Pancreas (tissue), 10 donors: ENCODE measurements around the gene ZFAND2A. TPM values are rescaled to one million over a fixed set of nuclear protein-coding genes. Genes with fewer than 3 reads are reported as not detected.

Experiments
- ATAC-seq, 4 donors: fragments of 200-7000 bp; cut with Tn5 transposase; one replicate each; pipeline versions ENCODE4 v1.8.0 to v1.9.1; 2020; ENCODE audit warnings: mild to moderate bottlenecking in 4 of 4, moderate library complexity in 4 of 4
- DNase-seq, 6 donors: peaks; one replicate each; pipeline ENCODE4 v3.0.0-alpha.2; 2020
- FAIRE-seq: peaks from 2 replicates; lab custom pipeline; 2012; peaks lifted over from hg19 to GRCh38; lab: Jason Lieb, UNC
- H3K27ac ChIP-seq, 4 donors: fragments of 200-600 bp; sonication (generic); 1 replicate in 3 of 4; 2 replicates in 1 of 4; pipeline versions ENCODE4 v1.5.0 to v1.8.0; 2020
- H3K27me3 ChIP-seq, 4 donors: fragments of 200-600 bp; one replicate each; pipeline ENCODE4 v1.8.0; 2021
- H3K36me3 ChIP-seq, 3 donors: fragments of 200-600 bp; sonication (generic) in 1 of 3; one replicate each; pipeline versions ENCODE4 v1.5.0 to v1.8.0; 2020 to 2021
- H3K4me1 ChIP-seq, 3 donors: fragments of 200-600 bp; one replicate each; pipeline ENCODE4 v1.8.0; 2021
- H3K4me3 ChIP-seq, 4 donors: fragments of 200-600 bp; sonication (generic) in 2 of 4; one replicate each; pipeline versions ENCODE4 v1.5.0 to v1.8.0; 2020 to 2021
- H3K9me3 ChIP-seq, 4 donors: fragments of 200-600 bp; one replicate each; pipeline ENCODE4 v1.8.0; 2021
- CTCF ChIP-seq, 4 donors: fragments of 200-600 bp; sonication (generic) in 3 of 4; IDR thresholded peaks; one replicate each; pipeline versions ENCODE4 v1.5.0 to v1.8.0; 2021; ENCODE audit warnings: antibody characterized with exemption in 4 of 4
- WGBS, 2 donors: extraction: QIAGEN DNeasy Blood & Tissue Kit; methylation state at CpG; one replicate each; pipeline ENCODE4 v1.1.7; 2013; 5-methylcytosine and 5-hydroxymethylcytosine counted together
- intact Hi-C, 3 donors: fragments of 100-400 bp; cut with DNase I; formaldehyde crosslinking; loops; one replicate each; pipeline versions ENCODE4 v1.11.1 to v1.14.2; 2022
- polyA plus RNA-seq, 2 donors: library from polyadenylated mRNA; stranded (reverse); fragments of 200-250 nt; gene quantifications; one replicate each; pipeline ENCODE4 v1.2.3, GENCODE V29; 2013
- total RNA-seq, 6 donors: library from RNA; stranded (reverse); fragmentation: NEBNext Ultra II Directional in 4 of 6; extraction: Animal tissue kit (Norgen Biotek cat#: 25700) in 4 of 6; gene quantifications; one replicate each; pipeline versions ENCODE4 v1.2.1 to v1.2.4, GENCODE V29; 2021 to 2023
- donor health status: healthy with polysubstance abuse.
- donor health status: DM: no; HTN: no; CAD: no; lungs with moderate emphysema.
- donor health status: DM: no; HTN: no; CAD: no.
- donor health status: control.
- donor health status: control.
- donor health status: Bipolar disorder and iron deficiency.
- donor health status: DM: yes; HTN: yes; CAD: no.
- donor health status: DM: no; HTN: no; CAD: no.
- donor health status: DM: no; HTN: no; CAD: no.
- donor health status: DM: yes; HTN: yes; CAD: no.

ZFAND2A gene
- total and polyA plus RNA-seq, 8 donors, result 6.1 to 35.0 (median 15.3) TPM

GRCh38 chr7:1193593-1194424 lies 33.8 kb upstream of the ZFAND2A start:
- peak in 3 of 4 donors; percentile 14 to 29 (median 25) for TF ChIP-seq CTCF (IDR thresholded peaks at IDR 0.05)

DNA sequence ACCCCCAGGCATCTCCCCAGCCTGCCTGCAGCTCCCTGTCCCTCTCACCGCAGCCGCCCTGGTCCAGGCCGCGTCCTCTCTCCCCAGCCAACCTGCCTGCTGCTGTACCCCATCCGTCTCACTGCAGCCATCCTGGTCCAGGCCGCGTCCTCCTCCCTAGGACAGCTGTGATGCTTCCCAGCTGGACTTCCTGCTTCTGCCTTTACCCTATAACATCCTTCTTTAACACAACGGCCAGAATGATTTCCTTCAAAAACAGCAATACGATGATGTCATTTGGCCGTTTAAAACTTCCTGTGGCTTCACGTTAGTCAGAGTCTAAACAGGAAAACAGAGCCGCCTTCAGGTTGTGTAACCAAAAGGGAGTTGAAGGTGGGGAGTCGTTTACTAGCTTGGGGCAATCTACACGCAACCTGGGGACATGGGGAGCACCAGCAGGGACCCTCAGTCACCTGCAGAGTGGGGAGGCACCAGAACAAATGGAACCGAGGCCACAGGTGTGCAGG lies 32.2 kb upstream of the ZFAND2A start:
- H3K4me1 ChIP-seq, result no peaks in the 10 kb centered on the region
- H3K4me3 ChIP-seq, result no peak overlapping the region
- TF ChIP-seq CTCF (IDR thresholded peaks at IDR 0.05), result no peak
- H3K36me3 ChIP-seq, result no peaks in the 10 kb centered on the region
- no peak for DNase-seq
- no peak overlapping the region for H3K27ac ChIP-seq
- intact Hi-C loops, result loop anchor here in 2 of 3 donors (10.0 kb wide), 1 partner anchor 243 kb away; no protein-coding TSS in a partner anchor
- no peaks in the 10 kb centered on the region for H3K9me3 ChIP-seq
- no peak for FAIRE-seq
- no peak for ATAC-seq
- H3K27me3 ChIP-seq, result peaks cover 0 to 4% (median 0%) of the 10 kb centered on the region in 4 donors
- WGBS, 2 donors, result 53 to 61% methylated on average over 15 of the region's 15 CpGs

More at GRCh38 chr7:1193593-1194424, 33.8 kb upstream of the ZFAND2A start:
- Histone ChIP-seq H3K36me3 (no peaks in the 10 kb centered on the region), H3K9me3 (no peaks in the 10 kb centered on the region), H3K27me3 (peaks cover 0 to 4% (median 0%) of the 10 kb centered on the region in 4 donors), H3K27ac (no peak overlapping the region), H3K4me3 (no peak overlapping the region), H3K4me1 (no peaks in the 10 kb centered on the region)
- no peak for FAIRE-seq
- intact Hi-C loops, result loop anchor here in 2 of 3 donors (10.0 kb wide), 1 partner anchor 241 kb away; no protein-coding TSS in a partner anchor
- peak; percentile 74 to 97 (median 96) for ATAC-seq
- peak in 5 of 6 donors; percentile 36 to 86 (median 66) for DNase-seq
- WGBS, 2 donors, result 18 to 21% methylated on average over 36 of the region's 36 CpGs

DNA sequence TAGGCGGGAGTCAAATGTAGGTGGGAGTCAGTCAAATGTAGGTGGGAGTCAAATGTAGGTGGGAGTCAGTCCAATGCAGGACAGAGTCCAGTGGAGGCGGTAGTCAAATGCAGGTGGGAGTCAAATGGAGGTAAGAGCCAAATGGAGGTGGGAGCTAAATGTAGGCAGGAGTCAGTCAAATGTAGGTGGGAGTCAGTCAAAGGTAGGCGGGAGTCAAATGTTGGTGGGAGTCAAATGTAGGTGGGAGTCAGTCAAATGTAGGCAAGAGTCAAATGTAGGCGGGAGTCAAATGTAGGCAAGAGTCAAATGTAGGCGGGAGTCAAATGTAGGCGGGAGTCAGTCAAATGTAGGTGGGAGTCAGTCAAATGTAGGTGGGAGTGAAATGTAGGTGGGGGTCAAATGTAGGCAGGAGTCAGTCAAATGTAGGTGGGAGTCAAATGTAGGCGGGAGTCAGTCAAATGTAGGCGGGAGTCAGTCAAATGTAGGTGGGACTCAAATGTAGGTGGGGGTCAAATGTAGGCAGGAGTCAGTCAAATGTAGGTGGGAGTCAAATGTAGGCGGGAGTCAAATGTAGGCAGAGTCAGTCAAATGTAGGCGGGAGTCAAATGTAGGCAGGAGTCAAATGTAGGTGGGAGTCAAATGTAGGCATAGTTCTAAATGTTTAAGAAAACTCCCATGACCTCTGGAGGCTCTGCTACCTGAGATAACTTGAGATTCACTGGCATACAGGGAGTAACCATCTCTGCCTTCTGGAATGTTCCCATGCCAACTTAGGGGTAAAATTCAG lies 30.2 kb upstream of the ZFAND2A start:
- no peaks in the 10 kb centered on the region for H3K36me3 ChIP-seq
- FAIRE-seq, result no peak
- no peaks in the 10 kb centered on the region for H3K9me3 ChIP-seq
- ATAC-seq, result no peak
- DNase-seq, result no peak
- H3K4me1 ChIP-seq, result no peaks in the 10 kb centered on the region
- 63 to 79% methylated on average over 10 of the region's 10 CpGs for WGBS, 2 donors
- no peak overlapping the region for H3K4me3 ChIP-seq
- H3K27me3 ChIP-seq, result peaks cover 0 to 7% (median 3%) of the 10 kb centered on the region in 4 donors
- intact Hi-C loops, result loop anchor here in 2 of 3 donors (10.0 kb wide), 1 partner anchor 245 kb away; no protein-coding TSS in a partner anchor
- no peak for TF ChIP-seq CTCF (IDR thresholded peaks at IDR 0.05)
- H3K27ac ChIP-seq, result no peak overlapping the region

- DNase-seq (no peak), ATAC-seq (no peak), FAIRE-seq (no peak)
- no peak overlapping the region for H3K27ac ChIP-seq
- H3K36me3 ChIP-seq, result no peaks in the 10 kb centered on the region
- 80 to 84% methylated on average over 6 of the region's 6 CpGs for WGBS, 2 donors
- H3K9me3 ChIP-seq, result no peaks in the 10 kb centered on the region
- intact Hi-C loops, result no loop called here
- peaks cover 0 to 7% (median 3%) of the 10 kb centered on the region in 4 donors for H3K27me3 ChIP-seq
- no peak for TF ChIP-seq CTCF (IDR thresholded peaks at IDR 0.05)
- H3K4me1 ChIP-seq, result no peaks in the 10 kb centered on the region
- no peak overlapping the region for H3K4me3 ChIP-seq
Measured at GRCh38 chr7:1188720-1189294, 28.8 kb upstream of the ZFAND2A start.
